K562 (cell line): ENCODE data around the gene DNAJB7. TPM values are rescaled to one million over a fixed set of nuclear protein-coding genes. Genes with fewer than 3 reads are reported as not detected.
A peak's percentile ranks its signal among the peaks of the same experiment; 100 is the strongest.

ENCODE experiments used
- FOXK1 ChIP-seq: sonication (generic); formaldehyde crosslinking; IDR thresholded peaks from 2 replicates; pipeline ENCODE4 v1.8.0; 2022; ENCODE audit warnings: missing genetic modification reagents, mild to moderate bottlenecking, borderline replicate concordance
- HDAC1 ChIP-seq, 2 experiments: fragments of 450-650 bp; IDR thresholded peaks; 2 replicates each; pipeline ENCODE4 v1.6.1; 2016 to 2017; ENCODE audit warnings: inconsistent platforms in 1 of 2, mild to moderate bottlenecking in 1 of 2, moderate library complexity in 1 of 2
- MAX ChIP-seq: sonication (generic); formaldehyde crosslinking; IDR thresholded peaks from 2 replicates; pipeline ENCODE4 v1.9.0; 2022; ENCODE audit warnings: mild to moderate bottlenecking, missing genetic modification reagents
- NCOR1 ChIP-seq: fragments of 450-650 bp; IDR thresholded peaks from 2 replicates; pipeline ENCODE4 v1.6.1; 2016; ENCODE audit warnings: mild to moderate bottlenecking, moderate library complexity
- RBFOX2 ChIP-seq: fragments of 200-400 bp; formaldehyde crosslinking; IDR thresholded peaks from 2 replicates; pipeline ENCODE4 v1.6.1; 2017; ENCODE audit warnings: low read depth, mild to moderate bottlenecking, low read length, moderate library complexity
- SMC3 ChIP-seq: conservative IDR thresholded peaks from 2 replicates; pipeline ENCODE4 v1.6.1; 2011; ENCODE audit warnings: low read depth, low read length, improper control_type of control experiment; ENCODE audit not compliant: insufficient read depth
- ZBTB11 ChIP-seq, 3 experiments: fragments of 200-800 bp in 1 of 3; fragments of 250-450 bp in 1 of 3; fragments of 450-650 bp in 1 of 3; sonication (Bioruptor Pico) in 1 of 3; sonication (Bioruptor generic) in 1 of 3; formaldehyde crosslinking in 1 of 3; IDR thresholded peaks; 2 replicates each; pipeline versions ENCODE4 v1.6.1 to v1.8.0; 2016 to 2022; ENCODE audit warnings: mild to moderate bottlenecking in 2 of 3, missing genetic modification characterization in 2 of 3, missing compliant biosample characterization in 1 of 3, moderate library complexity in 1 of 3
- ZNF395 ChIP-seq: fragments of 200-800 bp; sonication (Bioruptor generic); IDR thresholded peaks from 2 replicates; pipeline ENCODE4 v1.6.1; 2017; ENCODE audit warnings: missing genetic modification characterization, missing compliant biosample characterization
- ZNF407 ChIP-seq: fragments of 450-650 bp; IDR thresholded peaks from 2 replicates; pipeline ENCODE4 v1.6.1; 2016; ENCODE audit warnings: low read depth
- polyA plus RNA-seq, 8 experiments: library from polyadenylated mRNA; depleted of rRNA in 4 of 8; stranded (reverse) in 5 of 8; unstranded in 3 of 8; fragments of >200 nt; fragmentation: Nextera tagmentation in 2 of 8; fragmentation: Illumina TruSeq in 1 of 8; extraction: Ambion mirVana in 2 of 8; extraction: Trizol in 1 of 8; gene quantifications; 2 replicates each; pipeline versions ENCODE4 v1.2.1 to v1.2.3, GENCODE V29; 2011 to 2014; ENCODE audit warnings: inconsistent platforms in 1 of 8, missing spikeins in 1 of 8
- total RNA-seq, 7 experiments: library from RNA; depleted of rRNA in 6 of 7; stranded (reverse); fragments of >200 nt in 6 of 7; fragmentation: Illumina TruSeq in 2 of 7; extraction: Trizol in 2 of 7; gene quantifications; 2 replicates each; pipeline versions ENCODE4 v1.2.1 to v1.2.3, GENCODE V29; 2011 to 2021; ENCODE audit warnings: low replicate concordance in 1 of 7

Gene DNAJB7
- total and polyA plus RNA-seq, 9 of the 15 experiments (the other 6 are each of a cell fraction or from before 2014, with no cell fraction given), result 0.13 to 0.21 TPM; not detected in 7

GRCh38 chr22:40818747-40819598, 42.9 kb downstream of the DNAJB7 start, which contains the start of gene SLC25A17 (continued):
- no peak for TF ChIP-seq ZNF407
- peak in 1 of 3 experiments; percentile 45; a peak in 1 of 6 replicates for TF ChIP-seq ZBTB11 (CRISPR knock-in tag; IDR thresholded peaks at IDR 0.05)
- peak in 1 of 2 experiments; percentile 82; a peak in 2 of 4 replicates for TF ChIP-seq HDAC1 (IDR thresholded peaks at IDR 0.05)
- TF ChIP-seq FOXK1 (CRISPR knock-in tag), result no peak
- peak; percentile 75 for TF ChIP-seq ZNF395 (CRISPR knock-in tag)
- peak; percentile 88 for TF ChIP-seq MAX (CRISPR knock-in tag)
- no peak for TF ChIP-seq SMC3
- no peak for TF ChIP-seq NCOR1
- peak; percentile 80 for TF ChIP-seq RBFOX2
